GM12801 (cell line): Measurements from ENCODE around the gene IL31RA.

Experiments
- TF ChIP-seq, protein P1 (sequence below): IDR thresholded peaks from one replicate; pipeline ENCODE4 v1.5.1; 2011; ENCODE audit warnings: control low read depth; ENCODE audit not compliant: insufficient read length; ENCODE audit errors: extremely low read depth

Gene IL31RA

DNA sequence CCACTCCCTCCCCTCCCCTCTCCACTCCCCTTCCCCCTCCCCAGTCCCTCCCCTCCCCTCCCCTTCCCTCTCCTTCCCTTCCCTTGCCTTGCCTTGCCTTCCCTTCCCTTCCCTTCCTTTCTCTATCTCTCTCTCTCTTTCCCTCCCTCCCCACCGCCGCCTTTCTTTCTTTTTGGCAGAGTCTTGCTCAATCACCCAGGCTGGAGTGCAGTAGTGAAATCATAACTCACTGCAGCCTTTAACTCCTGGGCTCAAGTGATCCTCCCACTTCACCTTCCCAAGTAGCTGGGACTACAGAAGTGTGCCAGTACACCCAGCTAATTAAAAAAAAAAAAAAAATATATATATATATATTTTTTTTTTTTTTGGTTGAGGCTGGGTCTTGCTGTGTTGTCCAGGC is 45.5 kb downstream of the IL31RA start:
- TF ChIP-seq, protein P1, sequence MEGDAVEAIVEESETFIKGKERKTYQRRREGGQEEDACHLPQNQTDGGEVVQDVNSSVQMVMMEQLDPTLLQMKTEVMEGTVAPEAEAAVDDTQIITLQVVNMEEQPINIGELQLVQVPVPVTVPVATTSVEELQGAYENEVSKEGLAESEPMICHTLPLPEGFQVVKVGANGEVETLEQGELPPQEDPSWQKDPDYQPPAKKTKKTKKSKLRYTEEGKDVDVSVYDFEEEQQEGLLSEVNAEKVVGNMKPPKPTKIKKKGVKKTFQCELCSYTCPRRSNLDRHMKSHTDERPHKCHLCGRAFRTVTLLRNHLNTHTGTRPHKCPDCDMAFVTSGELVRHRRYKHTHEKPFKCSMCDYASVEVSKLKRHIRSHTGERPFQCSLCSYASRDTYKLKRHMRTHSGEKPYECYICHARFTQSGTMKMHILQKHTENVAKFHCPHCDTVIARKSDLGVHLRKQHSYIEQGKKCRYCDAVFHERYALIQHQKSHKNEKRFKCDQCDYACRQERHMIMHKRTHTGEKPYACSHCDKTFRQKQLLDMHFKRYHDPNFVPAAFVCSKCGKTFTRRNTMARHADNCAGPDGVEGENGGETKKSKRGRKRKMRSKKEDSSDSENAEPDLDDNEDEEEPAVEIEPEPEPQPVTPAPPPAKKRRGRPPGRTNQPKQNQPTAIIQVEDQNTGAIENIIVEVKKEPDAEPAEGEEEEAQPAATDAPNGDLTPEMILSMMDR = no peak

DNA sequence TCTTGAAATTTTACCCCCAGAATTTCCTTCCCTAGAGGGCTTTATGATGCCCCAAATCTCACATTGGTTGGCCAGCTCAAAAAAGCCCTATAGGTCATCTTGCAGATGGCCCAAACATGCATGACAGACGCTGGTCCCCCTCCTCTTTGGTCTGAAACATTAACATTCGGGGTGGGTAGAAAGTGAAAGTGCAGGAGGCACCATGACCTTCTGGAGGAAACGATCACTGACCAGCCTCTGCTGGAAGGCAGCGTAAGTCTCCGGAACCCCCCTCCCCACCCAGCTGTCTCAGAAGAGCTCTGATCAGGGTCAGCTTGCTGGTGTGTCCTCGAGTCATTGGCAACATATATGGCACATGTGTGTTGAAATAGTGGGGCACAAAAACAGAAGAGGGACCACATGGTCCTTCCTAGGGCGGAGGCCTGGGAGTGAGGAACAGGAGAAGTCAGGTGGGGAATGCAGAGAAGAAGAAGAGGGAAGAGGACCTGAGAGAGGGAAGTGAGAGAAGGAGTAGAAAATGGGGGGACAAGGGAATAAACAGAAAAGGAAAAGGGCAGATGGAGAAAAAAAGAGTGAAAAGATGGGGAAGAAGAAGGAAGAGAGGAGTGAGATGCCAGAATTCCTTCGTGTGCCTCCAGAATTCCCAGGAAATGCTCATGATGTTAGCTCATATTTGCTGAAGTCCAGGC is 46.2 kb downstream of the IL31RA start:
- TF ChIP-seq, protein P1 = no peak

- TF ChIP-seq, protein P1 = no peak
Observed at GRCh38 chr5:55897905-55898304, 46.7 kb downstream of the IL31RA start.

DNA sequence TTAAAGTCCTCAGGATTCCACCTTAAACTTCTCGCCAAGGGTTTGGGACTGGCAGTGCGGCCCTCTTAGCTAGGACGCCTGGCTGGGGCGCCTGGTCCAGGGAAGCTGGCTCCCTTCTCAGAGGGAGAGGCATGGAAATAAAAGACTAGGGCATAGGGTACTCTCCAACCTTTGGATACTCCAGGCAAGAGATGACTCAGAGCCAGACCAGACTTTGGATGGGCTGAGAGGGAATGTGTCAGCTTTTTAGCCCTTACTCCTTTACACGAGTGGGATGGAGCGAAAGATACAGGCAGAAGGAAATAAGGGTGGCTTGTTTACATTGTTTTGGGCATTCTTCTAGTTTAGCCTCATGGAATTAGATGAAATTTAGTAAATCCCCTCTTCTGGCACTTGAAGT is 48.2 kb downstream of the IL31RA start:
- TF ChIP-seq, protein P1 = no peak

GRCh38 chr5:55900068-55900467 is 48.9 kb downstream of the IL31RA start:
- TF ChIP-seq, protein P1 = no peak

DNA sequence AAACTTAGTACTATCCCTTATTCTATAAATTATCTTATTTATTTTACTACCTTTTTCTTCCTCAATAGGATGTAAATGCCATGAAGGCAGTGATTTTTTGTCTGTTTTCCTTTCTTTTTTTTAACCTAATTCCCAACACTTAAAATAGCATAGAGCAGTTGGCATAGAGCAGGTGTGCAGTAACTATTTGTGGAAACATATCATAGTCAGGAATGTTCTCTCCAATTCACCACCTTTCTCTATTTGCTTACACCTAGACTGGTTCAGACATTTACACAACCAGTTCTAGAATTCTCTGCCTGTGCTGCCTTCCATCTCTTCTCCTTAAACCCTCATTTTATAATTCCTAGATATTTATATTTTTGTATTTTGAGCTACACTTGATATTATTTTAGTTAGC is 49.6 kb downstream of the IL31RA start:
- TF ChIP-seq, protein P1 = no peak

DNA sequence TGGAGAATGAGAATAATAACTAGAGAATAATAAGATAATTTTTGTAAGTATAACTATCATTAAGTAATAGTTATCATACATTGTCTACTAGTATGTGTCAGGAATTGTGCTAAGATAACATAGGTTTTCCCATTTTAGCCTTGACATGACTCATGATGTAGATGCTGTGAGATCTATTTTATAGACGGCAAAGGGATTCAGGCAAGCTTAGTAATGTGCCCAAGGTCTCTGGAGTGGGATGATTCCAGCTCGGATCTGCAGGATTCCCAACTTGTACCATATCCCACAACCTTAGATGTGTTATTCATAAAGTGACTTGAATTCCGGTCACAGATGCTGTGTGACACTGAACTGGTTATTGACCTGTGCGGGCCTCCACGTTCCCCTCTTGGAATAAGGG is 51.5 kb downstream of the IL31RA start:
- TF ChIP-seq, protein P1 = no peak
